Measurements from ENCODE around the gene OSCP1. TPM values are rescaled to one million over a fixed set of nuclear protein-coding genes. Genes with fewer than 3 reads are reported as not detected.

The OSCP1 gene
- polyA plus RNA-seq, 1 donor (not counting 4 experiments of a cell fraction or from before 2014, with no cell fraction given) = 9.5 TPM

DNA sequence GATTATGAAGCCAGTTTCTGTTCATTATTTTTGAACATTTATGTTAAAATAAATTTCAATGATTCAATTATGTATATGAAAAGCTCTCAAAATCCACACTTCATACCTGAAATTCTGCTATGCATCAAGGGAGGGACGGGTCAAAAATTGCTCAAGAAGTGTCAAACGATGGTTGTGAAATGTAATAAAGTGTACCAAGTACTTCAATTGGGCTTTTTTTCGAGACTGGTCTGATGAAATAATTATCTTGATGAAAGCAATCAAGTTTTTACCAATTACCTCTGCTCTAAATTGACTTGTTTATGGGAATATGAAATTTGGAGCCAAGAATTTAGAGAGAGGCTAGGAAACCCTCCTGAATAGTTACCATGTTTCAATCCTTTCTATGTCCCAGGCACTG, 7.9 kb downstream of the OSCP1 start:
- no peak overlapping the region for H3K4me2 ChIP-seq (ENCODE audit: control insufficient read depth, extremely low read depth, insufficient read depth, low read depth, low read length)
- dilution Hi-C loops (cut with MboI; ENCODE audit: extremely low pct_ligation_motif_present, low sequenced_read_pairs) = no loop called here
- no peak overlapping the region for H3K27ac ChIP-seq (ENCODE audit: control insufficient read depth, insufficient read depth, low read length)
- H3K9me3 ChIP-seq (ENCODE audit: control insufficient read depth, low read depth, low read length) = no peaks in the 10 kb centered on the region
- no peaks in the 10 kb centered on the region for H3K36me3 ChIP-seq (ENCODE audit: control insufficient read depth in 2 of 2, extremely low read depth in 1 of 2, insufficient read depth in 2 of 2, low read length in 2 of 2)
- TF ChIP-seq EZH2 (IDR thresholded peaks at IDR 0.05; ENCODE audit: low read length) = no peak
- TF ChIP-seq, protein P1, sequence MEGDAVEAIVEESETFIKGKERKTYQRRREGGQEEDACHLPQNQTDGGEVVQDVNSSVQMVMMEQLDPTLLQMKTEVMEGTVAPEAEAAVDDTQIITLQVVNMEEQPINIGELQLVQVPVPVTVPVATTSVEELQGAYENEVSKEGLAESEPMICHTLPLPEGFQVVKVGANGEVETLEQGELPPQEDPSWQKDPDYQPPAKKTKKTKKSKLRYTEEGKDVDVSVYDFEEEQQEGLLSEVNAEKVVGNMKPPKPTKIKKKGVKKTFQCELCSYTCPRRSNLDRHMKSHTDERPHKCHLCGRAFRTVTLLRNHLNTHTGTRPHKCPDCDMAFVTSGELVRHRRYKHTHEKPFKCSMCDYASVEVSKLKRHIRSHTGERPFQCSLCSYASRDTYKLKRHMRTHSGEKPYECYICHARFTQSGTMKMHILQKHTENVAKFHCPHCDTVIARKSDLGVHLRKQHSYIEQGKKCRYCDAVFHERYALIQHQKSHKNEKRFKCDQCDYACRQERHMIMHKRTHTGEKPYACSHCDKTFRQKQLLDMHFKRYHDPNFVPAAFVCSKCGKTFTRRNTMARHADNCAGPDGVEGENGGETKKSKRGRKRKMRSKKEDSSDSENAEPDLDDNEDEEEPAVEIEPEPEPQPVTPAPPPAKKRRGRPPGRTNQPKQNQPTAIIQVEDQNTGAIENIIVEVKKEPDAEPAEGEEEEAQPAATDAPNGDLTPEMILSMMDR (optimal IDR thresholded peaks at IDR 0.05 in 1 of 3, IDR thresholded peaks at IDR 0.05 in 1 of 3, conservative IDR thresholded peaks at IDR 0.05 in 1 of 3; ENCODE audit: extremely low read depth in 1 of 3, insufficient read depth in 2 of 3, low read length in 3 of 3) = no peak
- no peaks in the 10 kb centered on the region for H4K20me1 ChIP-seq (ENCODE audit: control insufficient read depth, extremely low read depth, insufficient read depth, low read length)
- H3K9me1 ChIP-seq (ENCODE audit: control insufficient read depth, extremely low read depth, insufficient read depth, low read length) = no peaks in the 10 kb centered on the region
- no peak for DNase-seq (ENCODE audit: low read depth, low spot score)
- H2AFZ ChIP-seq (ENCODE audit: control insufficient read depth, low read length) = no peak overlapping the region
- peaks cover 4% of the 10 kb centered on the region for H3K4me1 ChIP-seq (ENCODE audit: control insufficient read depth, extremely low read depth, insufficient read depth, low read length)
- no peak overlapping the region for H3K9ac ChIP-seq (ENCODE audit: control insufficient read depth, extremely low read depth, insufficient read depth, low read length)
- no peak for FAIRE-seq
- no peaks in the 10 kb centered on the region for H3K27me3 ChIP-seq (ENCODE audit: control insufficient read depth, extremely low read depth, insufficient read depth, low read length)
- no peak overlapping the region for H3K4me3 ChIP-seq (ENCODE audit: control insufficient read depth in 2 of 3, extremely low read depth in 1 of 3, insufficient read depth in 2 of 3, low read depth in 1 of 3, low read length in 3 of 3)
- no peaks in the 10 kb centered on the region for H3K79me2 ChIP-seq (ENCODE audit: control insufficient read depth, insufficient read depth, low read length)

DNA sequence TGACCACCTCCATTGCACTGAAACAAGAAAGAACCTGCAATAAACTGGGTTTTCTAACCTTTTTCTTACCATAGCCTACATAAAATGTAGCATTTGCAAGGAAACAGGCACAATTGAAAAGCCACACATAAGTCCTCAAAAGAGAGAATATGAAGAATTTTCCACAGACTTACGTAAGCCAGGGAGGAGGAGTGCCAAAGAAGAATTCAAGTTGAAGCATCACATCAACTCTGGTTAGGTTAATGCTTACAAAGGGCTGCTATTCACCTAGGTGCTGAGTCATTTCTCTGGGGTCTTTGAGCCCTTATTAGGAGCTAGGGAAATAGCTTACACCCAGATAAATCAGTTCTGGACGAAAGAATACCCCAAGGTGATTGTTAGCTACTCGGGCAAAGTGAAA, 9.6 kb downstream of the OSCP1 start:
- TF ChIP-seq EZH2 (IDR thresholded peaks at IDR 0.05; ENCODE audit: low read length) = no peak
- TF ChIP-seq, protein P1 (optimal IDR thresholded peaks at IDR 0.05 in 1 of 3, IDR thresholded peaks at IDR 0.05 in 1 of 3, conservative IDR thresholded peaks at IDR 0.05 in 1 of 3; ENCODE audit: extremely low read depth in 1 of 3, insufficient read depth in 2 of 3, low read length in 3 of 3) = no peak
- Histone ChIP-seq H3K4me3 (ENCODE audit: control insufficient read depth in 2 of 3, extremely low read depth in 1 of 3, insufficient read depth in 2 of 3, low read depth in 1 of 3, low read length in 3 of 3) (no peak overlapping the region), H3K9ac (ENCODE audit: control insufficient read depth, extremely low read depth, insufficient read depth, low read length) (no peak overlapping the region), H3K79me2 (ENCODE audit: control insufficient read depth, insufficient read depth, low read length) (no peaks in the 10 kb centered on the region), H3K9me3 (ENCODE audit: control insufficient read depth, low read depth, low read length) (no peaks in the 10 kb centered on the region), H3K4me2 (ENCODE audit: control insufficient read depth, extremely low read depth, insufficient read depth, low read depth, low read length) (no peak overlapping the region), H3K36me3 (ENCODE audit: control insufficient read depth in 2 of 2, extremely low read depth in 1 of 2, insufficient read depth in 2 of 2, low read length in 2 of 2) (no peaks in the 10 kb centered on the region), H3K27ac (ENCODE audit: control insufficient read depth, insufficient read depth, low read length) (no peak overlapping the region), H3K27me3 (ENCODE audit: control insufficient read depth, extremely low read depth, insufficient read depth, low read length) (no peaks in the 10 kb centered on the region), H3K4me1 (ENCODE audit: control insufficient read depth, extremely low read depth, insufficient read depth, low read length) (peaks cover 15% of the 10 kb centered on the region), H3K9me1 (ENCODE audit: control insufficient read depth, extremely low read depth, insufficient read depth, low read length) (no peaks in the 10 kb centered on the region), H2AFZ (ENCODE audit: control insufficient read depth, low read length) (no peak overlapping the region), H4K20me1 (ENCODE audit: control insufficient read depth, extremely low read depth, insufficient read depth, low read length) (no peaks in the 10 kb centered on the region)
- DNase-seq (ENCODE audit: low read depth, low spot score) (no peak), FAIRE-seq (no peak)
- dilution Hi-C loops (cut with MboI; ENCODE audit: extremely low pct_ligation_motif_present, low sequenced_read_pairs) = no loop called here
